Neural cell (in vitro differentiated cells): ENCODE measurements around the gene DCTN4. TPM values are rescaled to one million over a fixed set of nuclear protein-coding genes. Genes with fewer than 3 reads are reported as not detected.

Source experiments
- H2AFZ ChIP-seq: fragments of 200-600, 300-800 bp; sonication (generic), shearing (Covaris generic); 2 replicates; pipeline ENCODE4 v1.6.0; 2014; ENCODE audit warnings: low read depth, mild to moderate bottlenecking, antibody characterized with exemption, low read length, moderate library complexity
- H3F3A ChIP-seq: fragments of 200-600 bp; shearing (Covaris generic); 2 replicates; pipeline ENCODE4 v1.6.1; 2016; ENCODE audit warnings: mild to moderate bottlenecking, moderate library complexity, mixed read lengths, antibody characterized with exemption, low read length; ENCODE audit not compliant: insufficient read depth, poor library complexity, severe bottlenecking
- H3K27ac ChIP-seq: fragments of 200-600, 300-800 bp; sonication (generic), shearing (Covaris generic); 2 replicates; pipeline ENCODE4 v1.5.1; 2014; ENCODE audit warnings: mild to moderate bottlenecking, low read length, moderate library complexity
- H3K27me3 ChIP-seq: fragments of 300-800, 200-600 bp; sonication (generic), shearing (Covaris generic); 2 replicates; pipeline ENCODE4 v1.6.0; 2014; ENCODE audit warnings: mild to moderate bottlenecking, low read depth, low read length, moderate library complexity; ENCODE audit not compliant: insufficient read depth
- H3K36me3 ChIP-seq: fragments of 300-800, 200-600 bp; sonication (generic), shearing (Covaris generic); 2 replicates; pipeline ENCODE4 v1.5.1; 2014; ENCODE audit warnings: mild to moderate bottlenecking, antibody characterized with exemption, low read length, moderate library complexity; ENCODE audit not compliant: insufficient read depth
- H3K4me2 ChIP-seq: fragments of 300-800, 200-600 bp; sonication (generic), shearing (Covaris generic); 2 replicates; pipeline ENCODE4 v1.6.0; 2014; ENCODE audit warnings: mild to moderate bottlenecking, low read length
- H3K4me3 ChIP-seq: fragments of 300-800, 200-600 bp; sonication (generic), shearing (Covaris generic); 2 replicates; pipeline ENCODE4 v1.5.1; 2014; ENCODE audit warnings: mild to moderate bottlenecking, low read length, moderate library complexity
- H3K79me2 ChIP-seq: fragments of 200-600 bp; shearing (Covaris generic); replicated peaks from 2 replicates; pipeline ENCODE4 v1.6.0; 2014; ENCODE audit warnings: mild to moderate bottlenecking, low read length, moderate library complexity; ENCODE audit not compliant: insufficient read depth
- H3K9ac ChIP-seq: fragments of 300-800, 200-600 bp; sonication (generic), shearing (Covaris generic); 2 replicates; pipeline ENCODE4 v1.6.1; 2016; ENCODE audit warnings: mild to moderate bottlenecking, low read length, mixed read lengths
- H3K9me2 ChIP-seq: fragments of 200-600 bp; shearing (Covaris generic); 2 replicates; pipeline ENCODE4 v1.6.1; 2016; ENCODE audit warnings: mild to moderate bottlenecking, low read length, mixed read lengths; ENCODE audit not compliant: insufficient read depth
- H3K9me3 ChIP-seq: fragments of 200-600, 300-800 bp; sonication (generic), shearing (Covaris generic); 2 replicates; pipeline ENCODE4 v1.6.1; 2016; ENCODE audit warnings: mild to moderate bottlenecking, mixed run types, low read length, moderate library complexity, mixed read lengths
- H4K20me1 ChIP-seq: fragments of 200-600 bp; shearing (Covaris generic); 2 replicates; pipeline ENCODE4 v1.6.1; 2016; ENCODE audit warnings: mild to moderate bottlenecking, mixed run types; ENCODE audit not compliant: insufficient read depth
- EP300 ChIP-seq: fragments of 450-650 bp; conservative IDR thresholded peaks from 2 replicates; pipeline ENCODE4 v1.6.1; 2014; ENCODE audit warnings: antibody characterized with exemption, mild to moderate bottlenecking, moderate library complexity; ENCODE audit not compliant: poor library complexity, severe bottlenecking
- EZH2 ChIP-seq: fragments of 200-600, 300-800 bp; shearing (Covaris generic), sonication (generic); IDR thresholded peaks from 2 replicates; pipeline ENCODE4 v1.6.1; 2014; ENCODE audit warnings: antibody characterized with exemption, low read length, borderline replicate concordance, mild to moderate bottlenecking; ENCODE audit not compliant: insufficient read depth, poor library complexity, severe bottlenecking
- MXI1 ChIP-seq: fragments of 450-650 bp; conservative IDR thresholded peaks from 2 replicates; pipeline ENCODE4 v1.6.1; 2014; ENCODE audit warnings: antibody characterized with exemption, mild to moderate bottlenecking; ENCODE audit not compliant: poor library complexity, severe bottlenecking
- POLR2AphosphoS5 ChIP-seq: IDR thresholded peaks from 2 replicates; pipeline ENCODE4 v1.6.1; 2012
- RAD21 ChIP-seq: fragments of 450-650 bp; conservative IDR thresholded peaks from 2 replicates; pipeline ENCODE4 v1.6.1; 2014; ENCODE audit warnings: antibody characterized with exemption, mild to moderate bottlenecking, moderate library complexity
- SMC3 ChIP-seq: fragments of 450-650 bp; conservative IDR thresholded peaks from 2 replicates; pipeline ENCODE4 v1.6.1; 2014; ENCODE audit warnings: antibody characterized with exemption, mild to moderate bottlenecking, moderate library complexity; ENCODE audit not compliant: poor library complexity
- TAF1 ChIP-seq: IDR thresholded peaks from 2 replicates; pipeline ENCODE4 v1.6.1; 2012; ENCODE audit warnings: low read depth
- polyA plus RNA-seq: library from polyadenylated mRNA; depleted of rRNA; stranded (reverse); fragments of >200 nt; gene quantifications from 2 replicates; pipeline ENCODE4 v1.2.3, GENCODE V29; 2014
- TF ChIP-seq, protein P1 (sequence below): IDR thresholded peaks from 2 replicates; pipeline ENCODE4 v1.6.1; 2012; ENCODE audit warnings: borderline replicate concordance
- TF ChIP-seq, protein P2 (sequence below): fragments of 450-650 bp; IDR thresholded peaks from 2 replicates; pipeline ENCODE4 v1.5.1; 2014; ENCODE audit warnings: antibody characterized with exemption, mild to moderate bottlenecking, moderate library complexity; ENCODE audit not compliant: poor library complexity, severe bottlenecking

The DCTN4 gene
- polyA plus RNA-seq, 1 donor from 2014 or later = 117 TPM

DNA sequence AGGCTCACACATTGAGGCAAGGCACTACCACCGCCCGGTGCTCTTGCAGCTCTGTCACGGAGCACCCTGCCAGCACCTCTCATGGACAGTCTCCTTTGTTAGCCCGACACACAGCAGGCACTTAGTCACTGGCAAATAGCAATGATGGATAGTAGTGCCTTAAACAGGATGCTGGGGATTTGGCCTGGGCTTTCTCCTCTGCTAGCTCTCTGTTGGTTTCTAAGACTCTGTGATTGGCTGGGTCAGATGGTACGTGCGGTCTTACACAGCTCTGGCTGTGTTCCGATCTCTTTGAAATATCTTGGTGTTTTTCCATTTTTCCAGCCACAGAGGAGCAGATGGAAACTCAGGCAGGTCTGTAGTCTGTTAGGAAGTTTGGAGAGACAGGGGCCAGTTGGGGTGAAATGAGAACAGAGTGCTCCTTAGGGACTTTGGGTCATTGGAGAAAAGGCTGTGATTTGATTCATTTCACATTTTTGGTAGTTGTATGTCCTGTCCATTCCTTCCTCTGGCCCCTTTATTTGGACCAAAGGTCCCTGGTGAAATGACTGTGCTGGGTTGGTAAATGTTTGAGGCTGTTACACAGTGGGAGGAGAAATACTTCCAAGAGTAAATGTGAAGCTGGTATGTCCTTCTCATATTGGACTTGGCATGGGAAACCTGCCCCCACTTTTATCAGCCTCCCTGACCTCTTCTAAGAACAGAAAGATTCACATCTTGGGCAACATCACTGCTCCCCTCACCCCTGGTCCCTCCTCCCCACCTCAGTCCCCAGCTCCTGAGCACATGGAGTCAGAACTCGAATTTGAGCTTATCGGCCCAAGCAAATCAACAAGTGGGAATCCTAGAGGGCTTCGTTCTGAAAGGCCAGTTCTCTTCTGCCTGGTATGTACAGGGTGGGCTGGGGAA, 23.1 kb upstream of the DCTN4 start:
- Histone ChIP-seq H3K27ac (no peak overlapping the region), H2AFZ (no peak overlapping the region), H3K36me3 (no peaks in the 10 kb centered on the region), H4K20me1 (no peaks in the 10 kb centered on the region), H3K9me3 (no peaks in the 10 kb centered on the region), H3K27me3 (peaks cover 7% of the 10 kb centered on the region), H3F3A (no peaks in the 10 kb centered on the region), H3K9ac (no peak overlapping the region), H3K4me3 (no peak overlapping the region), H3K4me2 (no peak overlapping the region), H3K9me2 (no peaks in the 10 kb centered on the region), H3K79me2 (no peaks in the 10 kb centered on the region)
- no peak for TF ChIP-seq EP300
- TF ChIP-seq SMC3 = no peak
- no peak for TF ChIP-seq EZH2
- TF ChIP-seq TAF1 = no peak
- TF ChIP-seq MXI1 = no peak
- TF ChIP-seq RAD21 = no peak
- TF ChIP-seq POLR2AphosphoS5 = no peak
- TF ChIP-seq, protein P1, sequence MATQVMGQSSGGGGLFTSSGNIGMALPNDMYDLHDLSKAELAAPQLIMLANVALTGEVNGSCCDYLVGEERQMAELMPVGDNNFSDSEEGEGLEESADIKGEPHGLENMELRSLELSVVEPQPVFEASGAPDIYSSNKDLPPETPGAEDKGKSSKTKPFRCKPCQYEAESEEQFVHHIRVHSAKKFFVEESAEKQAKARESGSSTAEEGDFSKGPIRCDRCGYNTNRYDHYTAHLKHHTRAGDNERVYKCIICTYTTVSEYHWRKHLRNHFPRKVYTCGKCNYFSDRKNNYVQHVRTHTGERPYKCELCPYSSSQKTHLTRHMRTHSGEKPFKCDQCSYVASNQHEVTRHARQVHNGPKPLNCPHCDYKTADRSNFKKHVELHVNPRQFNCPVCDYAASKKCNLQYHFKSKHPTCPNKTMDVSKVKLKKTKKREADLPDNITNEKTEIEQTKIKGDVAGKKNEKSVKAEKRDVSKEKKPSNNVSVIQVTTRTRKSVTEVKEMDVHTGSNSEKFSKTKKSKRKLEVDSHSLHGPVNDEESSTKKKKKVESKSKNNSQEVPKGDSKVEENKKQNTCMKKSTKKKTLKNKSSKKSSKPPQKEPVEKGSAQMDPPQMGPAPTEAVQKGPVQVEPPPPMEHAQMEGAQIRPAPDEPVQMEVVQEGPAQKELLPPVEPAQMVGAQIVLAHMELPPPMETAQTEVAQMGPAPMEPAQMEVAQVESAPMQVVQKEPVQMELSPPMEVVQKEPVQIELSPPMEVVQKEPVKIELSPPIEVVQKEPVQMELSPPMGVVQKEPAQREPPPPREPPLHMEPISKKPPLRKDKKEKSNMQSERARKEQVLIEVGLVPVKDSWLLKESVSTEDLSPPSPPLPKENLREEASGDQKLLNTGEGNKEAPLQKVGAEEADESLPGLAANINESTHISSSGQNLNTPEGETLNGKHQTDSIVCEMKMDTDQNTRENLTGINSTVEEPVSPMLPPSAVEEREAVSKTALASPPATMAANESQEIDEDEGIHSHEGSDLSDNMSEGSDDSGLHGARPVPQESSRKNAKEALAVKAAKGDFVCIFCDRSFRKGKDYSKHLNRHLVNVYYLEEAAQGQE = no peak
- TF ChIP-seq, protein P2, sequence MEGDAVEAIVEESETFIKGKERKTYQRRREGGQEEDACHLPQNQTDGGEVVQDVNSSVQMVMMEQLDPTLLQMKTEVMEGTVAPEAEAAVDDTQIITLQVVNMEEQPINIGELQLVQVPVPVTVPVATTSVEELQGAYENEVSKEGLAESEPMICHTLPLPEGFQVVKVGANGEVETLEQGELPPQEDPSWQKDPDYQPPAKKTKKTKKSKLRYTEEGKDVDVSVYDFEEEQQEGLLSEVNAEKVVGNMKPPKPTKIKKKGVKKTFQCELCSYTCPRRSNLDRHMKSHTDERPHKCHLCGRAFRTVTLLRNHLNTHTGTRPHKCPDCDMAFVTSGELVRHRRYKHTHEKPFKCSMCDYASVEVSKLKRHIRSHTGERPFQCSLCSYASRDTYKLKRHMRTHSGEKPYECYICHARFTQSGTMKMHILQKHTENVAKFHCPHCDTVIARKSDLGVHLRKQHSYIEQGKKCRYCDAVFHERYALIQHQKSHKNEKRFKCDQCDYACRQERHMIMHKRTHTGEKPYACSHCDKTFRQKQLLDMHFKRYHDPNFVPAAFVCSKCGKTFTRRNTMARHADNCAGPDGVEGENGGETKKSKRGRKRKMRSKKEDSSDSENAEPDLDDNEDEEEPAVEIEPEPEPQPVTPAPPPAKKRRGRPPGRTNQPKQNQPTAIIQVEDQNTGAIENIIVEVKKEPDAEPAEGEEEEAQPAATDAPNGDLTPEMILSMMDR = no peak

DNA sequence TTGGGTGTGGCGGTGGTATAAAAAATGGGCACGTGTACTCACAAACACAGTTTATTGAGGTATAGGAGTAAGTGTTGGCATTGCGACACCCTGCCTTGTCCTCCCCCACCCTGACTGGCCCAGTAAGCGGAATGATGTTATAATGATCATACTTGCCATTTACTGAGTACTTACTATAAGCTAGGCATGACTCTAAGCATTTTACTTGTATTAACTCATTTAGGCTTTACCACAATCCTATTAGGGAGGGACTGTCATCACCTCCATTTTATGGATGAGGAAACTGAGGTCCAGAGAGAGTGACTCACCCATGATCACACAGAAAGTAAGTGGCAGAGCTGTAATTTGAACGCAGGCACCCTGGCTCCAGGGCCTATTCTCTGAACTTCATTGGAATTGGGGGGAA, 22.0 kb upstream of the DCTN4 start:
- no peak overlapping the region for H3K27ac ChIP-seq
- H3K27me3 ChIP-seq = peaks cover 7% of the 10 kb centered on the region
- TF ChIP-seq, protein P2 = no peak
- TF ChIP-seq, protein P1 = no peak
- no peak for TF ChIP-seq TAF1
- no peak for TF ChIP-seq EP300
- TF ChIP-seq SMC3 = no peak
- TF ChIP-seq POLR2AphosphoS5 = no peak
- TF ChIP-seq RAD21 = no peak
- no peak for TF ChIP-seq EZH2
- TF ChIP-seq MXI1 = no peak
- H3K9ac ChIP-seq = no peak overlapping the region
- no peaks in the 10 kb centered on the region for H3K9me3 ChIP-seq
- no peaks in the 10 kb centered on the region for H4K20me1 ChIP-seq
- no peaks in the 10 kb centered on the region for H3K36me3 ChIP-seq
- H3K79me2 ChIP-seq = no peaks in the 10 kb centered on the region
- no peak overlapping the region for H3K4me2 ChIP-seq
- H2AFZ ChIP-seq = no peak overlapping the region
- no peaks in the 10 kb centered on the region for H3K9me2 ChIP-seq
- H3F3A ChIP-seq = no peaks in the 10 kb centered on the region
- H3K4me3 ChIP-seq = no peak overlapping the region
